DMS153 (cell line): ENCODE measurements around the gene FANCD2OS.
"Not testable (repeated sequence)": the region's sequence is repeated elsewhere in the genome, so short reads cannot be mapped to it uniquely, and the experiment has no call there.

Source experiments
- DNase-seq: peaks from one replicate; lab custom pipeline; 2025; lab: John Stamatoyannopoulos, UW

The FANCD2OS gene

GRCh38 chr3:10108091-10108490 is at the start of gene FANCD2OS:
FANCD2OS (minus strand) TSS chr3:10108255; CDS start chr3:10104774, 3,481 bp downstream.
- no peak for DNase-seq

- DNase-seq = no peak
These were observed 49.0 kb upstream of the FANCD2OS start for GRCh38 chr3:10157031-10157430.

GRCh38 chr3:10155658-10156057 is 47.6 kb upstream of the FANCD2OS start:
- no peak for DNase-seq

GRCh38 chr3:10155123-10155472 is 47.0 kb upstream of the FANCD2OS start:
- no peak for DNase-seq

DNA sequence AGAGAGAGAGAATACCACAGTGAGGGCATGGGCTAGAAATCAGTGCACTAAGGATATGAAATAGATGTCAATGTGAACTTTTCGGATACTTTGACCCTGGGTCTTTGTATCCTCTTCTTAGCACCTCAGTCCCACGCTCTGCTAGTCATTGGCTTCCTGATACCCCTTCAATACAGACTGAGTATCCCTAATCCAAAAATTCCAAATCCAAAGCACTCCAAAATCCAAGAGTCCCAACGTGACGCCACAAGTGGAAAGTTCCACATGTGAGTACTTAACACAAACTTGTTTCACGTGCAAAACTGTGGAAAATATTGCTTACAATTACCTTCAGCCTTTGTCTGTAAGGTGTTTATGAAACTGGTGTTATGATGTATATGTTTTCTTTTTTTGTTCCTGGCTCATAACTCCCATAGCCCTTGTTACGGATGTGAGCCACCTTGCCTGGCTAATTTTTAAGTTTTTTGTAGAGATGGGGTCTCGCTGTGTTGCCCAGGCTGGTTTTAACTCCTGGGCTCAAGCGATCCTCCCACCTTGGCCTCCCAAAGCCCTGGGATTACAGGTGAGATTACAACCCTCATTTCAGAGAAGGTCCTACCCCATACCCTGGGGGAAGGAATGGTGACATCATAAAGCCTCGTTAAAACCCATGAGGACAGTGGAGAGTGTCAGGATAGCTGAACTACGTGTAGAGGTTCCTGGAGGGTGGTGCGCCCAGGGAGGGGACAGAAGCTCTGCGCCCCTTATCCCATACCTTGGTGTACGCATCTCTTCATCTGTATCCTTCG is 46.5 kb upstream of the FANCD2OS start:
- DNase-seq = no peak

DNA sequence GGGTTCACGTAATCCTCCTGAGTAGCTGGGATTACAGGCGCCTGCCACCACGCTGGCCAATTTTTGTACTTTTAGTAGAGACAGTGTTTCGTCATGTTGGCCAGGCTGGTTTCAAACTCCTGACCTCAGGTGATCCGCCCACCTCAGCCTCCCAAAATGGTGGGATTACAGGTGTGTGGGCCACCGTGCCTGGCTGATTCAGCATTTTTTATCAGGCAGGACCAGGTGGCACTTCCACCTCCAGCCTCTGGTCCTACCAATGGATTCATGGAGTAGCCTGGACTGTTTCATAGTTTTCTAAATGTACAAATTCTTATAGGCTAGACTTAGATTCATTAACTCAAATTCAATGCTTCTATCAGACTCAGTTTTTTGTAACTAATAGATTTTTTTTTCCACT is 42.9 kb upstream of the FANCD2OS start:
- DNase-seq = no peak

GRCh38 chr3:10149226-10149625 is 41.2 kb upstream of the FANCD2OS start:
- DNase-seq = no peak

DNA sequence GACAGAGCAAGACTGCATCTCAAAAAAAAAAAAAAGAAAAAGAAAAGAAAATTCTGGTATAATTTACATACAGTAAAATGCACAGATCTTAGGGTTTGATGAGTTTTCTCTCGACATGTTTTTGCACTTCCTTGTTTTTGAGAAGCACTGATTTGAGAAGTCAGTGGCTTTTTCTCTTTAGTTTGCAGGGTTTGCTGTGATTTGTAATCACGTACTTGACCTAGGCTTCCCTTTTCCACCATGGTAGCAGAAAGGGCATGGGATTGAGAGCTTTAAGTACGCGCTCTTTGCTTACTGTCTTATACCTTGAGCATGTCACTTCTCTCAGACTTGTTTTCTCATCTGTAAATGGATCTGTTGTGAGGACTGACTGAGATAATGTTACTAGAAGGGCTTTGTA is 37.6 kb upstream of the FANCD2OS start:
- no peak for DNase-seq

- no peak for DNase-seq
These were observed 34.9 kb upstream of the FANCD2OS start for GRCh38 chr3:10142707-10143560.

GRCh38 chr3:10140996-10141546 is 33.0 kb upstream of the FANCD2OS start:
- no peak for DNase-seq

GRCh38 chr3:10137178-10137577 is 29.1 kb upstream of the FANCD2OS start:
- no peak for DNase-seq

DNA sequence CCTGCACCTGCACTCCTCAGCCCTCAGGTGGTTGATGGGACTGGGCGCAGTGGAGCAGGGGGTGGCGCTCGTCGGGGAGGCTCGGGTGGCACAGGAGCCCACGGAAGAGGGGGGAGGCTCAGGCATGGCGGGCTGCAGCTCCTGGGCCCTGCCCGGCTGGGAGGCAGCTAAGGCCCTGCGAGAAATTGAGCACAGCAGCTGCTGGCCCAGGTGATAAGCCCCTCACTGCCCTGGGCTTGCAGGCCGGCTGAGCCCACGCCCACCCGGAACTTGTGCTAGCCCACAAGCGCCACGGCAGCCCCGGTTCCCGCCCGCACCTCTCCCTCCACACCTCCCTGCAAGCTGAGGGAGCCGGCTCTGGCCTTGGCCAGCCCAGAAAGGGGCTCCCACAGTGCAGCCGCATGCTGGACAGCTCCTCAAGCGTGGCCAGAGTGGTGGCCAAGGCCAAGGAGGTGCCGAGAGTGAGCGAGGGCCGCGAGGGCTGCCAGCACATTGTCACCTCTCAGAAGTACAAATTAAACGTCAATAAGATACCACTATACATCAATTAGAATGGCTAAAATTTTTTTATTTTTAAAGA is 28.5 kb upstream of the FANCD2OS start:
- DNase-seq = no peak

- DNase-seq = not testable (repeated sequence)
These were observed 27.8 kb upstream of the FANCD2OS start for GRCh38 chr3:10135872-10136271.

GRCh38 chr3:10122724-10123123 is 14.7 kb upstream of the FANCD2OS start:
- DNase-seq = no peak

DNA sequence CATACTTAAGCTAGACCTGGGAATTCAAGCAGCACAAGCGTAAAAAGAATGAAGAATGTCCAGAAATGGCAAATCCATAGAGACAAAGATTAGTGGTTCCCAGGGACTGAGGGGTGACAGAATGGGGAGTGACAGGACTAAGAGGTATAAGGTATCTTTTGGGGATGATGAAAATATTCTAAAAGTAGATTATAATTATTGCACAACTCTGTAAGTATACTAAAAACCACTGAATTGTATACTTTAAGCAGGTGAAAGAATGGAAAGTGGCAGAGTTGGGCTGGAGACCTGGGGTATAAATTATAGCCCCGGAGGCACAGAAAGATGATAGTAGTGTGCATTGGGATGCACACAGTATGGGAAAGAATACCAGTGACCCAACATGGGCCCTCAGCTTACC is 13.0 kb upstream of the FANCD2OS start:
- DNase-seq = no peak

- no peak for DNase-seq
These were observed 11.3 kb upstream of the FANCD2OS start for GRCh38 chr3:10119376-10119775.

DNA sequence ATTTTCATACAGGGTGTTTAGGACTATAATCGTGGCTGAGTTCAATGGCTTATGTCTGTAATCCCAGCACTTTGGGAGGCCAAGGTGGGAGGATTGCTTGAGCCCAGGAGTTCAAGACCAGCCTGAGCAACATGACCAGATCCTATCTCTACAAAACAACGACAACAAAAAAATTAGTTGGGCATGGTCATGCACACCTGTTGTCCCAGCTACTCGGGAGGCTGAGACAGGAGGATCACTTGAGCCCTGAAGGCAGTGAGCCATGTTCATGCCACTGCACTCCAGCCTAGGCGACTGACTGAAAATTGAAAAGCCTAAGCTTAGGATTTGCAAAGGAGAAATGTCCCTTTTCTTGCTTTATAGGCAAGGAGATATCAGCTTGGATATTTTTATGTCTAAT is 8.9 kb upstream of the FANCD2OS start:
- no peak for DNase-seq

GRCh38 chr3:10116138-10116460 is 8.0 kb upstream of the FANCD2OS start:
- no peak for DNase-seq

GRCh38 chr3:10115326-10116137 is 7.5 kb upstream of the FANCD2OS start, which contains the start of gene BRK1:
BRK1 (plus strand) TSS chr3:10115675; CDS start chr3:10115702, 27 bp downstream.
- DNase-seq = peak; percentile 59

- DNase-seq = no peak
These were observed 1.1 kb downstream of the FANCD2OS start for GRCh38 chr3:10106919-10107318.

- DNase-seq = no peak
These were observed 9.0 kb downstream of the FANCD2OS start for GRCh38 chr3:10099041-10099440.

DNA sequence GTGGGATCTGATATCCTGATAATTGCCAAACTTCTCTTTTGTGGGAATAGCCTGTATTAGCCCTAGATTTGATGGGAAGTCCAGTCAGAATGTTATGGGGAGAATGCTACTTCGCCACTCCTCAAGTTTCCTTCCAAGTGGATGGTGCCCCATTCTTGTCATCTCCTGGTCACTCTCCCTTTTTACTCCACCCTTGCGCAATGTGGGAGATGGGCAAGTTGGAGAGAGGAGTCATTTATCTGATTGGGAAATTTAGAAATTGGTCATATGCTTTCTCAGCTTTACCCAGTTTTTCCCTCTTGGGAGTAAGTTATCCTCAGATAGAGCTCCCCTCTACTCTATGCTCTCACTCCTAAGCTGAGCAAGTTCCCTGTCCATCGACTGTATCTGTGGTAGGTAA is 14.4 kb downstream of the FANCD2OS start:
- no peak for DNase-seq
